Measurements from ENCODE around the gene MBTPS1. TPM values are rescaled to one million over a fixed set of nuclear protein-coding genes. Genes with fewer than 3 reads are reported as not detected.
A peak's percentile ranks its signal among the peaks of the same experiment; 100 is the strongest.

The MBTPS1 gene
- total RNA-seq, 2 donors from 2014 or later: 44.0 to 54.4 TPM

DNA sequence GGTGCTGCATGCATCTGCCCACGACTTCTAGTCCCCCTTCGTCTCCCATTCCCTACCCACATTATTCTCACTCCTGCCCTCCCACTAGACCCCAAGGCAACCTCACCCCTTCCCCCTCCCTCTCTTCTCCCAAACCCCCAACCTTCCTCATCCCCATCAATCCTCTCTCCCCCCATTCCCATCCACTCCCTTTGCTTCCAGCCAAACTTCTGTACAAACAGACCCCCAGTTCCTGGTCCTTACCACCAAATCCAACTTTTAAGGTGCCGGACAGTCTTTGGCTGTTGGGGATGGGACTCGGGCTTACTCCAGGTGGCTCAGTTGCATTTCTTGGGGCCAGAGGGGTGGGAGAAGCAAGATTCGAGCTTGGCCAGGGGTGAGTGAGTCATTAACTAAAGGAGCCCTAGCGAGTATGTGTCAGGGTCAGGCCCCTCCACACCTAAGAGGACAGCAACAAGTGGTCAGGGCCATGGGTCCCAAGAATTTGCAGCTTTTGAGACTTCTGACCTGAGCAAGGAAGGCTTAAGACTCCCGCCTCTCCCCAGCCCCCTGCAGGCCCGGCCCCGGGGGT, 74.3 kb downstream of the MBTPS1 start, which contains the start of gene SLC38A8:
Gene SLC38A8 (minus strand): TSS at position 488 of the 571 bp plus-strand sequence. CDS start 638 bp downstream, outside the sequence.
- Mint-ChIP-seq H3K4me3 (no peak within 1 kb of the TSS), H3K27me3 (no peaks in the 10 kb centered on the region), H3K27ac (no peak within 1 kb of the TSS), H3K4me1 (peaks cover 7% of the 10 kb centered on the region), H3K36me3 (ENCODE audit: low read depth) (no peaks in the 10 kb centered on the region), H3K9me3 (no peaks in the 10 kb centered on the region)
- no peak for ATAC-seq (replicated peaks)

GRCh38 chr16:84041881-84042280, 74.9 kb downstream of the MBTPS1 start:
- Mint-ChIP-seq H3K4me3 (no peak overlapping the region), H3K4me1 (peaks cover 7% of the 10 kb centered on the region), H3K27me3 (no peaks in the 10 kb centered on the region), H3K9me3 (no peaks in the 10 kb centered on the region), H3K36me3 (ENCODE audit: low read depth) (no peaks in the 10 kb centered on the region), H3K27ac (no peak overlapping the region)
- ATAC-seq (replicated peaks): no peak

GRCh38 chr16:84040823-84041820, 75.6 kb downstream of the MBTPS1 start:
- Mint-ChIP-seq H3K4me1 (peaks cover 7% of the 10 kb centered on the region), H3K9me3 (no peaks in the 10 kb centered on the region), H3K27ac (no peak overlapping the region), H3K36me3 (ENCODE audit: low read depth) (no peaks in the 10 kb centered on the region), H3K27me3 (no peaks in the 10 kb centered on the region), H3K4me3 (no peak overlapping the region)
- ATAC-seq (replicated peaks): no peak

GRCh38 chr16:84040226-84040822, 76.4 kb downstream of the MBTPS1 start:
- Mint-ChIP-seq H3K4me1 (peaks cover 7% of the 10 kb centered on the region), H3K4me3 (no peak overlapping the region), H3K27me3 (no peaks in the 10 kb centered on the region), H3K36me3 (ENCODE audit: low read depth) (no peaks in the 10 kb centered on the region), H3K27ac (no peak overlapping the region), H3K9me3 (no peaks in the 10 kb centered on the region)
- ATAC-seq (replicated peaks): no peak

DNA sequence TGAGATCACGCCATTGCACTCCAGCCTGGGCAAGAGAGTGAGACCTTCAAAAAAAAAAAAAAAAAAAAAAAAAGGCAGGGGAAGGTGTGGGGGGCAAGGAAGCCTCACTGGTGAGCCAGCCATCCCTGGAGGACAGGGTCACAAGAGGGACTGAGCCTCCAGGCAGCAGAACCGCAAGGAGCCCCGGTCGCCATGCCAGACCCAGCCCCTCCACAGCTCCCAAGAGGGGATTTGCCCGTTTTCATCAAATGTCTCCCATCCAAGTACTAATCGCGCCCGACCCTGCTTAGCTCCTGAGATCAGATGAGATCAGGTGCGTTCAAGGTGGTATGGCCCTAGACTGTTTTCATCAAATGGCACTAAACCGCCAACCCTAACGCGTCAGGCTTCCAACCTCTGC, 77.0 kb downstream of the MBTPS1 start:
- H3K9me3 Mint-ChIP-seq: no peaks in the 10 kb centered on the region
- ATAC-seq (replicated peaks): no peak
- H3K36me3 Mint-ChIP-seq (ENCODE audit: low read depth): no peaks in the 10 kb centered on the region
- H3K4me3 Mint-ChIP-seq: no peak overlapping the region
- peaks cover 7% of the 10 kb centered on the region for H3K4me1 Mint-ChIP-seq
- H3K27me3 Mint-ChIP-seq: no peaks in the 10 kb centered on the region
- no peak overlapping the region for H3K27ac Mint-ChIP-seq

DNA sequence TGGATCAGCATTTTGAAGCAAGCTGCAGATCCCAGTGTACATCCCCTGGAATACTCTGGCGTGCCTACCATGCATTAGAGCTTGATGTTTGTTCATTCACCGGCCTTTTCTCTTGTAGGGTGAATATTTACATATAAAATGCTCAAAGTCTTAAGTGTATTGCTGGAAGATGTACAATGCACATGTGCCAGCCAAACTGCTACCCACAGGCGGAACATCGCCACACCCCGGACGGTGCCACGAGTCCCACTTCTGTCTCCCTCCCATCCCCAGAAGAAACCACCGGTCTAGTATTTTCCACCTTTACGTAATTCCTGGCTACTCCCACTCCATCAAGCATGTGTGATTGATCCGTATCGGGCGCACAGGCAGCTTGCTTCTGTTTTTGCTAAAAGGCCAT, 78.3 kb downstream of the MBTPS1 start:
- Mint-ChIP-seq H3K4me1 (no peaks in the 10 kb centered on the region), H3K36me3 (ENCODE audit: low read depth) (no peaks in the 10 kb centered on the region), H3K27ac (no peak overlapping the region), H3K9me3 (no peaks in the 10 kb centered on the region), H3K4me3 (no peak overlapping the region), H3K27me3 (no peaks in the 10 kb centered on the region)
- ATAC-seq (replicated peaks): no peak

DNA sequence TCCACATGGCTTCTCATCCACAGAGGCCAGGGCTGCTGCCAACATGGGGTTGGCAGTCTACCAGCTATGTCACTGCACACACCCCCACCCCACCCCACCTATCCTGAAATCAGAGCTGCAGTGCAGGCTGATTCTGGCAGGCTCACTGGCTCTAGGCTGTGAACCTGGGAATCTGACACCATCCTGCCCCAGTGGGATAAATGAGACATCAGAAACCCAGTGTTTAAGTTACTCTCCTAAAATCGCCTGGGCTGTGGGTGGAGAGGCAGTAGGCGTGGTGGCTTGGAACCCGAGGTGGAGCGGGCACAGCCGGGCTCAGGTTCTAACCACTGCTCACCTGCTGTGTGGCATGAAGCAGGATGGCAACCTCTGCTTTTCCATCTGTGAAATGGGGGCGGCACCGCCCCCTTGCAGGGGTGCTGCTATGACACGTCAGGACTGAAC, 79.7 kb downstream of the MBTPS1 start:
- no peaks in the 10 kb centered on the region for H3K4me1 Mint-ChIP-seq
- no peak for ATAC-seq (replicated peaks)
- no peaks in the 10 kb centered on the region for H3K27me3 Mint-ChIP-seq

GRCh38 chr16:84036131-84036530, 80.6 kb downstream of the MBTPS1 start:
- Mint-ChIP-seq H3K27me3 (no peaks in the 10 kb centered on the region), H3K27ac (no peak overlapping the region), H3K4me3 (no peak overlapping the region)

More for the DNA sequence above, 79.7 kb downstream of the MBTPS1 start:
- H3K9me3 Mint-ChIP-seq: no peaks in the 10 kb centered on the region
- H3K4me3 Mint-ChIP-seq: no peak overlapping the region
- no peaks in the 10 kb centered on the region for H3K36me3 Mint-ChIP-seq (ENCODE audit: low read depth)
- H3K27ac Mint-ChIP-seq: no peak overlapping the region

GRCh38 chr16:84034516-84034915, 82.2 kb downstream of the MBTPS1 start:
- no peaks in the 10 kb centered on the region for H3K9me3 Mint-ChIP-seq
- H3K27ac Mint-ChIP-seq: no peak overlapping the region
- no peak overlapping the region for H3K4me3 Mint-ChIP-seq
- H3K4me1 Mint-ChIP-seq: peaks cover 3% of the 10 kb centered on the region
- no peaks in the 10 kb centered on the region for H3K36me3 Mint-ChIP-seq (ENCODE audit: low read depth)
- no peaks in the 10 kb centered on the region for H3K27me3 Mint-ChIP-seq
- ATAC-seq (replicated peaks): no peak

More at GRCh38 chr16:84036131-84036530, 80.6 kb downstream of the MBTPS1 start:
- Mint-ChIP-seq H3K36me3 (ENCODE audit: low read depth) (no peaks in the 10 kb centered on the region), H3K9me3 (no peaks in the 10 kb centered on the region), H3K4me1 (no peaks in the 10 kb centered on the region)
- ATAC-seq (replicated peaks): no peak

- Mint-ChIP-seq H3K9me3 (no peaks in the 10 kb centered on the region), H3K4me1 (peaks cover 3% of the 10 kb centered on the region), H3K27me3 (no peaks in the 10 kb centered on the region), H3K4me3 (no peak overlapping the region), H3K36me3 (ENCODE audit: low read depth) (no peaks in the 10 kb centered on the region), H3K27ac (no peak overlapping the region)
- no peak for ATAC-seq (replicated peaks)
These were observed 83.2 kb downstream of the MBTPS1 start for GRCh38 chr16:84033251-84034195.

- no peak for ATAC-seq (replicated peaks)
- no peaks in the 10 kb centered on the region for H3K36me3 Mint-ChIP-seq (ENCODE audit: low read depth)
- no peak overlapping the region for H3K27ac Mint-ChIP-seq
- peaks cover 3% of the 10 kb centered on the region for H3K4me1 Mint-ChIP-seq
- peaks cover 3% of the 10 kb centered on the region for H3K27me3 Mint-ChIP-seq
- no peaks in the 10 kb centered on the region for H3K9me3 Mint-ChIP-seq
- no peak overlapping the region for H3K4me3 Mint-ChIP-seq
These were observed 84.1 kb downstream of the MBTPS1 start for GRCh38 chr16:84032458-84033178.

- H3K36me3 Mint-ChIP-seq (ENCODE audit: low read depth): no peaks in the 10 kb centered on the region
These were observed 85.2 kb downstream of the MBTPS1 start for GRCh38 chr16:84031556-84031955.

GRCh38 chr16:84029297-84030047, 87.3 kb downstream of the MBTPS1 start:
- no peak overlapping the region for H3K27ac Mint-ChIP-seq
- peaks cover 3% of the 10 kb centered on the region for H3K4me1 Mint-ChIP-seq

More at GRCh38 chr16:84031556-84031955, 85.2 kb downstream of the MBTPS1 start:
- no peak for ATAC-seq (replicated peaks)
- peaks cover 6% of the 10 kb centered on the region for H3K27me3 Mint-ChIP-seq
- peaks cover 3% of the 10 kb centered on the region for H3K4me1 Mint-ChIP-seq
- no peak overlapping the region for H3K4me3 Mint-ChIP-seq
- no peak overlapping the region for H3K27ac Mint-ChIP-seq
- no peaks in the 10 kb centered on the region for H3K9me3 Mint-ChIP-seq

More at GRCh38 chr16:84029297-84030047, 87.3 kb downstream of the MBTPS1 start:
- Mint-ChIP-seq H3K36me3 (ENCODE audit: low read depth) (no peaks in the 10 kb centered on the region), H3K27me3 (peaks cover 10% of the 10 kb centered on the region), H3K9me3 (no peaks in the 10 kb centered on the region), H3K4me3 (no peak overlapping the region)
- ATAC-seq (replicated peaks): peak; percentile 23

Measured in activated T-helper 17 cell treated with anti-CD3 and anti-CD28 coated beads, Interleukin-2, amount 50 U/mL, for 72 hours (primary cell).